Measurements from ENCODE around the gene SLC13A4.

Gene SLC13A4

DNA sequence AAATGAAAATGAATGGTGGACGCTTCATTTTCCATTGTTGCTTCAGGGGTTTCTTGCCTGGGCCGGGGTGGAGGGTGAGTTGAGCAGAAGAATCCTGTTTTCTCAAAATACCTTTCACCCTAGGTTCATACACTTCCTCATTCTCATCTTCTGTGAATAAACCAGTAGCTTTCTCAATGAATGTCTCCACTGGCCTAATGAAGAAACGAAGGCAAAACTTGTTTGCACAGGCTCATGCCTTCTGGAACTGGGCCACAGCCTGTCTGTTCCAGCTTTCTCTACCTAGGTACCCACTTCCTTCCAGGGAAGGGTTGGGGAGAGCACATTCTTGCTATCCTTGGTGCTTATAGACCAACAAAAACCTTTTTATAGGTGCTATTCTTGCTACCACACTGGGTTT lies 44.4 kb downstream of the SLC13A4 start:
- no peak overlapping the region for H3K9ac ChIP-seq (ENCODE audit: low read depth, low read length)

DNA sequence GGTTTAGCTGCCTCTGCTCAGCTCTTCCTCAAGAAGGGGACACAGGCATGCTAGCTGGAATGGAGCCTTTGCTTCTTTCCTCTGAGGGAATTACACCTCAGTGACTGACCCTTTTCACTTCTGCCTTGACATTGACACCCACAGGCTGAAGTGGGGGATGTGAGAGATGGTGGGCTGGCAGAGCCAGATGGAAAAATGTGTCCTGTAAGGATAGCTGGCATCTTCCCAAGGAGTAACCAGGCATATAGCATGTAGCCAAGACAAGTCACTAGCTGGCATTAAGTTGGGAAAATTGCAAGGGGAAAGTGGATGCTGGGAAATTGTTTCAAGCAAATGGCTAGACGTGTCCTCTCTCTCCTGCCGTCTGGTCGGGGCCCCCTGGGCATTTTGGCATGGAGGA lies 45.8 kb downstream of the SLC13A4 start:
- no peak overlapping the region for H3K4me2 ChIP-seq (ENCODE audit: insufficient read depth, low read length)
- H3K27ac ChIP-seq (ENCODE audit: low read length), result no peak overlapping the region
- H3K9ac ChIP-seq (ENCODE audit: low read depth, low read length), result no peak overlapping the region
- H3K4me3 ChIP-seq (ENCODE audit: low read depth in 1 of 2, low read length in 2 of 2), result no peak overlapping the region
- no peaks in the 10 kb centered on the region for H3K27me3 ChIP-seq (ENCODE audit: insufficient read depth, low read length, poor library complexity)
- peaks cover 6% of the 10 kb centered on the region; the same call in 1 of the 2 replicates for H3K79me2 ChIP-seq (ENCODE audit: insufficient read depth, low read length)
- H3K36me3 ChIP-seq (ENCODE audit: insufficient read depth, low read length), result peaks cover 16% of the 10 kb centered on the region
- H4K20me1 ChIP-seq (ENCODE audit: insufficient read depth, low read length), result peaks cover 4% of the 10 kb centered on the region; the same call in 1 of the 2 replicates
- no peak overlapping the region for H2AFZ ChIP-seq (ENCODE audit: low read depth, low read length)
- DNase-seq, result no peak
- no peak for ATAC-seq (ENCODE audit: insufficient read depth, low read depth)
- H3K4me1 ChIP-seq (ENCODE audit: insufficient read depth, low read length), result no peaks in the 10 kb centered on the region
- no peaks in the 10 kb centered on the region for H3K9me3 ChIP-seq (ENCODE audit: insufficient read depth, low read length, severe bottlenecking)
- TF ChIP-seq EZH2 (IDR thresholded peaks at IDR 0.05; ENCODE audit: borderline replicate concordance, low read depth, low read length, severe bottlenecking), result no peak
- TF ChIP-seq, protein P1, sequence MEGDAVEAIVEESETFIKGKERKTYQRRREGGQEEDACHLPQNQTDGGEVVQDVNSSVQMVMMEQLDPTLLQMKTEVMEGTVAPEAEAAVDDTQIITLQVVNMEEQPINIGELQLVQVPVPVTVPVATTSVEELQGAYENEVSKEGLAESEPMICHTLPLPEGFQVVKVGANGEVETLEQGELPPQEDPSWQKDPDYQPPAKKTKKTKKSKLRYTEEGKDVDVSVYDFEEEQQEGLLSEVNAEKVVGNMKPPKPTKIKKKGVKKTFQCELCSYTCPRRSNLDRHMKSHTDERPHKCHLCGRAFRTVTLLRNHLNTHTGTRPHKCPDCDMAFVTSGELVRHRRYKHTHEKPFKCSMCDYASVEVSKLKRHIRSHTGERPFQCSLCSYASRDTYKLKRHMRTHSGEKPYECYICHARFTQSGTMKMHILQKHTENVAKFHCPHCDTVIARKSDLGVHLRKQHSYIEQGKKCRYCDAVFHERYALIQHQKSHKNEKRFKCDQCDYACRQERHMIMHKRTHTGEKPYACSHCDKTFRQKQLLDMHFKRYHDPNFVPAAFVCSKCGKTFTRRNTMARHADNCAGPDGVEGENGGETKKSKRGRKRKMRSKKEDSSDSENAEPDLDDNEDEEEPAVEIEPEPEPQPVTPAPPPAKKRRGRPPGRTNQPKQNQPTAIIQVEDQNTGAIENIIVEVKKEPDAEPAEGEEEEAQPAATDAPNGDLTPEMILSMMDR (IDR thresholded peaks at IDR 0.05; ENCODE audit: borderline replicate concordance, extremely low read depth, low read length, poor library complexity, severe bottlenecking), result no peak

More for the DNA sequence above, 44.4 kb downstream of the SLC13A4 start:
- no peaks in the 10 kb centered on the region for H3K9me3 ChIP-seq (ENCODE audit: insufficient read depth, low read length, severe bottlenecking)
- H3K4me3 ChIP-seq (ENCODE audit: low read depth in 1 of 2, low read length in 2 of 2), result no peak overlapping the region
- no peak overlapping the region for H3K4me2 ChIP-seq (ENCODE audit: insufficient read depth, low read length)
- ATAC-seq (ENCODE audit: insufficient read depth, low read depth) (no peak), DNase-seq (no peak)
- H3K79me2 ChIP-seq (ENCODE audit: insufficient read depth, low read length), result 0 out of 2 replicates have a peak, but pooled peaks cover 3% of the 10 kb centered on the region
- no peaks in the 10 kb centered on the region for H3K27me3 ChIP-seq (ENCODE audit: insufficient read depth, low read length, poor library complexity)
- TF ChIP-seq EZH2 (IDR thresholded peaks at IDR 0.05; ENCODE audit: borderline replicate concordance, low read depth, low read length, severe bottlenecking), result no peak
- TF ChIP-seq, protein P1 (IDR thresholded peaks at IDR 0.05; ENCODE audit: borderline replicate concordance, extremely low read depth, low read length, poor library complexity, severe bottlenecking), result no peak
- H2AFZ ChIP-seq (ENCODE audit: low read depth, low read length), result no peak overlapping the region
- peaks cover 8% of the 10 kb centered on the region for H3K36me3 ChIP-seq (ENCODE audit: insufficient read depth, low read length)
- H3K4me1 ChIP-seq (ENCODE audit: insufficient read depth, low read length), result no peaks in the 10 kb centered on the region
- no peak overlapping the region for H3K27ac ChIP-seq (ENCODE audit: low read length)
- peaks cover 4% of the 10 kb centered on the region; the same call in 1 of the 2 replicates for H4K20me1 ChIP-seq (ENCODE audit: insufficient read depth, low read length)

DNA sequence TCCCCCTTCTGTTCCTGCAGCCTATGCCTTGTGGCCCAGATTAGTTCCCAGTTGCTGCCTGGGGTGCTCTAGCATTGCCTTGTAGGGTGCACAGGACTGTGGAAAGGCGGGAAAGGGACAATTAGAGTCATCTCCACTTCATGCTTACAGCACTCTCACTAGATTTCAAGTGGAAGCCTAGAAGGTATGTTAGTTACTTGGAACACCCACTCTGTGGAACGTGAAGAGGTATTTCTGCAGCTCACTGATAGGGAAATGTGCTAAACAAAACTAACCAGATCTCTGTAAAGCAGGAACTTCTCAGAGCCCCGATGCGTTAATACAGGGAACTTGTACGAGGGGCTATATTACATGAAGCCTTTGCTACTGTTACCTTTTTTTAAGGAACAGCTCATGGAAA lies 46.2 kb downstream of the SLC13A4 start:
- Histone ChIP-seq H3K27ac (ENCODE audit: low read length) (no peak overlapping the region), H3K9ac (ENCODE audit: low read depth, low read length) (no peak overlapping the region), H2AFZ (ENCODE audit: low read depth, low read length) (no peak overlapping the region), H3K4me3 (ENCODE audit: low read depth in 1 of 2, low read length in 2 of 2) (no peak overlapping the region), H3K27me3 (ENCODE audit: insufficient read depth, low read length, poor library complexity) (no peaks in the 10 kb centered on the region), H3K9me3 (ENCODE audit: insufficient read depth, low read length, severe bottlenecking) (no peaks in the 10 kb centered on the region), H3K36me3 (ENCODE audit: insufficient read depth, low read length) (peaks cover 18% of the 10 kb centered on the region), H4K20me1 (ENCODE audit: insufficient read depth, low read length) (peaks cover 4% of the 10 kb centered on the region; the same call in 1 of the 2 replicates), H3K4me1 (ENCODE audit: insufficient read depth, low read length) (no peaks in the 10 kb centered on the region), H3K4me2 (ENCODE audit: insufficient read depth, low read length) (no peak overlapping the region), H3K79me2 (ENCODE audit: insufficient read depth, low read length) (peaks cover 9% of the 10 kb centered on the region; the same call in 1 of the 2 replicates)
- DNase-seq, result no peak
- ATAC-seq (ENCODE audit: insufficient read depth, low read depth), result no peak
- TF ChIP-seq, protein P1 (IDR thresholded peaks at IDR 0.05; ENCODE audit: borderline replicate concordance, extremely low read depth, low read length, poor library complexity, severe bottlenecking), result no peak
- no peak for TF ChIP-seq EZH2 (IDR thresholded peaks at IDR 0.05; ENCODE audit: borderline replicate concordance, low read depth, low read length, severe bottlenecking)

Data from DND-41 (cell line).